K562 (cell line): ENCODE results near the gene IRF2BP2. TPM values are rescaled to one million over a fixed set of nuclear protein-coding genes. Genes with fewer than 3 reads are reported as not detected.

Source experiments
- ATAC-seq: fragments of 200-7000 bp; cut with Tn5 transposase; 3 replicates; pipeline ENCODE4 v1.9.1; 2020; ENCODE audit warnings: moderate library complexity
- BruUV-seq: library from RNA; stranded (reverse); fragments of 400-500 nt; replicated peaks from 2 replicates; lab custom pipeline; 2021; lab: Mats Ljungman, UMichigan
- CTCF ChIA-PET: fragments of 300-600 bp; formaldehyde crosslinking; extraction: SDS; loops from one replicate; lab custom pipeline; 2021; ENCODE audit warnings: low intra/inter-chr PET ratio; lab: Yijun Ruan, JAX
- POLR2A ChIA-PET: fragments of 300-600, 350-650 bp; sonication (Branson Sonifier 250); formaldehyde crosslinking; extraction: SDS; loops from one replicate; lab custom pipeline; 2021; ENCODE audit warnings: antibody characterized with exemption, inconsistent platforms; lab: Yijun Ruan, JAX
- DNase-seq, 4 experiments: peaks; one replicate each; pipeline versions ENCODE4 v3.0.0 to v3.0.0-alpha.2; 2011 to 2018; ENCODE audit warnings: low spot score in 3 of 4, mixed read lengths in 3 of 4; ENCODE audit errors: extremely low read depth in 1 of 4
- FAIRE-seq: peaks from 2 replicates; lab custom pipeline; 2011; peaks lifted over from hg19 to GRCh38; lab: Jason Lieb, UNC
- H2AFZ ChIP-seq: 2 replicates; pipeline ENCODE4 v1.6.0; 2011; ENCODE audit warnings: low read depth, low read length, control low read depth, inconsistent platforms
- H3K27ac ChIP-seq: fragments of 200-600 bp; 3 replicates; pipeline ENCODE4 v1.8.0; 2011; ENCODE audit warnings: low read depth, mild to moderate bottlenecking, control low read depth, inconsistent platforms, low read length, moderate library complexity, mixed read lengths; ENCODE audit errors: extremely low read depth
- H3K27me3 ChIP-seq, 2 experiments: fragments of 300-600 bp in 1 of 2; 2 replicates in 1 of 2; 3 replicates in 1 of 2; pipeline versions ENCODE4 v1.6.0 to v1.8.0; 2011; ENCODE audit warnings: inconsistent platforms in 2 of 2, low read length in 2 of 2, mild to moderate bottlenecking in 1 of 2, mixed read lengths in 1 of 2, moderate library complexity in 1 of 2; ENCODE audit not compliant: control insufficient read depth in 2 of 2, insufficient read depth in 2 of 2
- H3K36me3 ChIP-seq: fragments of 300-600 bp; 3 replicates; pipeline ENCODE4 v1.8.0; 2011; ENCODE audit warnings: mild to moderate bottlenecking, low read length, inconsistent platforms; ENCODE audit not compliant: control insufficient read depth, insufficient read depth
- H3K4me1 ChIP-seq, 2 experiments: fragments of 200-600 bp in 1 of 2; replicated peaks in 1 of 2; 2 replicates in 1 of 2; 3 replicates in 1 of 2; pipeline versions ENCODE4 v1.5.1 to v1.8.0; 2011; ENCODE audit warnings: inconsistent platforms in 2 of 2, low read length in 2 of 2, mild to moderate bottlenecking in 1 of 2, mixed read lengths in 1 of 2, moderate library complexity in 1 of 2; ENCODE audit not compliant: control insufficient read depth in 2 of 2, insufficient read depth in 2 of 2
- H3K4me2 ChIP-seq: 2 replicates; pipeline ENCODE4 v1.6.1; 2011; ENCODE audit warnings: low read length, control low read depth, inconsistent platforms, mixed read lengths; ENCODE audit not compliant: insufficient read depth
- H3K4me3 ChIP-seq: fragments of 200-600 bp; sonication (generic), shearing (Covaris generic); 2 replicates; pipeline ENCODE4 v1.5.1; 2016; ENCODE audit warnings: control low read depth, inconsistent platforms
- H3K79me2 ChIP-seq: fragments of 200-600 bp; 3 replicates; pipeline ENCODE4 v1.8.0; 2011; ENCODE audit warnings: low read length, inconsistent platforms; ENCODE audit not compliant: control insufficient read depth, insufficient read depth
- H3K9ac ChIP-seq, 2 experiments: 2 replicates each; pipeline versions ENCODE4 v1.6.0 to v1.6.1; 2011; ENCODE audit warnings: low read depth in 2 of 2, low read length in 2 of 2, control low read depth in 1 of 2, inconsistent platforms in 1 of 2, mild to moderate bottlenecking in 1 of 2, mixed read lengths in 1 of 2; ENCODE audit not compliant: insufficient read depth in 1 of 2
- H3K9me1 ChIP-seq: one replicate; pipeline ENCODE4 v1.6.0; 2011; ENCODE audit warnings: inconsistent platforms, mild to moderate bottlenecking, low read length, moderate library complexity; ENCODE audit not compliant: control insufficient read depth, insufficient read depth
- H3K9me3 ChIP-seq: replicated peaks from 2 replicates; pipeline ENCODE4 v1.5.1; 2011; ENCODE audit warnings: low read depth, low read length, inconsistent platforms; ENCODE audit not compliant: control insufficient read depth, insufficient read depth
- H4K20me1 ChIP-seq: replicated peaks from 2 replicates; pipeline ENCODE4 v1.6.1; 2011; ENCODE audit warnings: low read length, inconsistent platforms, mixed read lengths; ENCODE audit not compliant: control insufficient read depth, insufficient read depth
- CEBPG ChIP-seq, 3 experiments: fragments of 200-800 bp in 1 of 3; sonication (Bioruptor generic) in 1 of 3; sonication (generic) in 1 of 3; formaldehyde crosslinking in 1 of 3; IDR thresholded peaks in 2 of 3; conservative IDR thresholded peaks in 1 of 3; 2 replicates each; pipeline versions ENCODE4 v1.6.1 to v1.8.0; 2016 to 2022; ENCODE audit warnings: missing compliant biosample characterization in 2 of 3, missing genetic modification characterization in 2 of 3, mild to moderate bottlenecking in 1 of 3, missing genetic modification reagents in 1 of 3
- ILF3 ChIP-seq: fragments of 450-650 bp; IDR thresholded peaks from 2 replicates; pipeline ENCODE4 v1.6.1; 2018; ENCODE audit warnings: antibody characterized with exemption, mild to moderate bottlenecking, moderate library complexity, borderline replicate concordance
- KLF6 ChIP-seq: fragments of 250-450 bp; sonication (Bioruptor Pico); IDR thresholded peaks from 2 replicates; pipeline ENCODE4 v1.4.0; 2020; ENCODE audit warnings: mild to moderate bottlenecking, moderate library complexity, borderline replicate concordance
- MAFF ChIP-seq: IDR thresholded peaks from 2 replicates; pipeline ENCODE4 v1.6.1; 2012; ENCODE audit warnings: low read length, improper control_type of control experiment
- POLR2AphosphoS2 ChIP-seq: IDR thresholded peaks from 2 replicates; pipeline ENCODE4 v1.6.1; 2012; ENCODE audit warnings: low read length, improper control_type of control experiment
- SIN3B ChIP-seq: fragments of 450-650 bp; IDR thresholded peaks from 2 replicates; pipeline ENCODE4 v1.6.1; 2017; ENCODE audit warnings: low read depth, mild to moderate bottlenecking, moderate library complexity
- ZNF316 ChIP-seq: fragments of 450-650 bp; IDR thresholded peaks from 2 replicates; pipeline ENCODE4 v1.6.1; 2016
- ZNF436 ChIP-seq: fragments of 250-450, 450-650 bp; sonication (Bioruptor Pico); formaldehyde crosslinking; IDR thresholded peaks from 2 replicates; pipeline ENCODE4 v1.7.0; 2020; ENCODE audit warnings: mild to moderate bottlenecking
- WGBS: fragments of 100-300 bp; shearing (Covaris generic); methylation state at CpG from one replicate; pipeline ENCODE4 v1.1.6; 2016; ENCODE audit warnings: low coverage, mixed read lengths; ENCODE audit not compliant: insufficient coverage; ENCODE audit errors: missing lambda C conversion rate; 5-methylcytosine and 5-hydroxymethylcytosine counted together
- in situ Hi-C: fragments of 300-500 bp; cut with MboI; formaldehyde crosslinking; loops from 4 replicates; pipeline ENCODE4 v1.15.0; 2018; ENCODE audit warnings: inconsistent platforms, mixed read lengths
- intact Hi-C: fragments of 100-400 bp; cut with micrococcal nuclease; formaldehyde crosslinking; loops from 2 replicates; pipeline ENCODE4 v1.14.2; 2022
- polyA plus RNA-seq, 8 experiments: library from polyadenylated mRNA; depleted of rRNA in 4 of 8; stranded (reverse) in 5 of 8; unstranded in 3 of 8; fragments of >200 nt; fragmentation: Nextera tagmentation in 2 of 8; fragmentation: Illumina TruSeq in 1 of 8; extraction: Ambion mirVana in 2 of 8; extraction: Trizol in 1 of 8; gene quantifications; 2 replicates each; pipeline versions ENCODE4 v1.2.1 to v1.2.3, GENCODE V29; 2011 to 2014; ENCODE audit warnings: inconsistent platforms in 1 of 8, missing spikeins in 1 of 8
- total RNA-seq, 7 experiments: library from RNA; depleted of rRNA in 6 of 7; stranded (reverse); fragments of >200 nt in 6 of 7; fragmentation: Illumina TruSeq in 2 of 7; extraction: Trizol in 2 of 7; gene quantifications; 2 replicates each; pipeline versions ENCODE4 v1.2.1 to v1.2.3, GENCODE V29; 2011 to 2021; ENCODE audit warnings: low replicate concordance in 1 of 7
- TF ChIP-seq, protein P1 (sequence below), 3 experiments: IDR thresholded peaks in 2 of 3; conservative IDR thresholded peaks in 1 of 3; 2 replicates each; pipeline ENCODE4 v1.5.1; 2011 to 2012; ENCODE audit warnings: low read length in 3 of 3, mild to moderate bottlenecking in 3 of 3, control low read depth in 2 of 3, improper control_type of control experiment in 1 of 3, inconsistent platforms in 1 of 3, low read depth in 1 of 3, mixed read lengths in 1 of 3, moderate library complexity in 1 of 3; ENCODE audit not compliant: insufficient read depth in 2 of 3
- TF ChIP-seq, protein P2 (sequence below): fragments of 250-450 bp; sonication (Bioruptor Pico); IDR thresholded peaks from 2 replicates; pipeline ENCODE4 v1.4.0; 2020; ENCODE audit warnings: mild to moderate bottlenecking, moderate library complexity
- TF ChIP-seq, protein P3 (sequence below): fragments of 250-450 bp; sonication (Bioruptor Pico); IDR thresholded peaks from 2 replicates; pipeline ENCODE4 v1.8.0; 2022; ENCODE audit warnings: inconsistent platforms, mild to moderate bottlenecking, moderate library complexity, borderline replicate concordance
- TF ChIP-seq, protein P4 (sequence below): fragments of 250-450 bp; sonication (Bioruptor Pico); IDR thresholded peaks from 2 replicates; pipeline ENCODE4 v1.5.0; 2021; ENCODE audit warnings: mild to moderate bottlenecking, borderline replicate concordance

The IRF2BP2 gene
- total and polyA plus RNA-seq, 9 of the 15 experiments (the other 6 are each of a cell fraction or from before 2014, with no cell fraction given), result 7.7 to 68.6 (median 22.1) TPM

DNA sequence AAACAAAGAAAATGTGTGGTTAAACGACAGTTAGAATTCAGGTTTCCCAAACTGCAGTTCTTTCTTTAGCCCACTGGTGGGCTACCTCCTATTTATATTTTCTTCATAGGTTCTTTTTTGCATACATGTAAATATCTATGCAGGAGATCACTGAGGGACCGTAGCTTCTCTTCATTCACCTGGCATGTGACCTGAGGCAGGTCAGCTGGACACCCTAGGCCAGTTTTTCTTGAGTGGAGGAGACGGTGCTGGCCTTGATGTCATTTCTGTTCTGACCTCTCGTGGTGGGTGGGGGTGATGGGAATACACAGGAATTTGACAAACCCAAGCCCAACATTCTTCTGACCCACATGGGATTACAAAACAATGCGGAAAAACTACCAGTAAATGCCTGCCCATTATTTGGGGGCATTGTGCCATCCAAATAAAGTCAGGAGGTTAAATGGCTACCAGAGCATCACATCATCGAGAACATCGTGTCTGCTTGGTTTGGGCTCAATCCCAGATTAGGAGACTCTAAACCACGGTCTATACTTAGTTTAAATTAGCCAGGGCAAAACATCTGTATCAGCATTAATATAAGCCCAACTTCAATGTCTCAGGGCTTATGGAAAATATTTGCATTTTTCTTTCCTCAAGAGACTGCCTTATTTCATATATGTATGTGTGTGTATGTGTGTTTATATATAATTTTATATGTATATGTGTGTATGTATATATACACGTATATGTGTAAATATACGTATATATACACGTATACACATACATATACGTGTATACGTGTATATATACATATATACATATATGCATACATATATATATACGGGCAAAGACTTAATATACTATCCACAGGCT is 7.4 kb upstream of the IRF2BP2 start:
- H2AFZ ChIP-seq, result 0 out of 2 replicates have a peak overlapping the region, but pooled peaks have one; percentile 0
- H3K9ac ChIP-seq, result no peak overlapping the region
- 64% methylated on average over 14 of the region's 14 CpGs for WGBS
- no peaks in the 10 kb centered on the region for H3K27me3 ChIP-seq
- H3K9me3 ChIP-seq, result no peaks in the 10 kb centered on the region
- no peaks in the 10 kb centered on the region for H3K36me3 ChIP-seq
- intact Hi-C loops (no loop called here), in situ Hi-C loops (loop anchor here (10.0 kb wide), 1 partner anchor 107 kb away; no protein-coding TSS in a partner anchor)
- ChIA-PET POLR2A (interaction anchor here (1.6 kb wide), 1 partner anchor 13 kb away, joined by 10 read pairs; no protein-coding TSS in a partner anchor), CTCF (interaction anchor here (0.6 to 1.1 kb wide), 2 partner anchors 100 to 111 kb away, joined by 3 read pairs; no protein-coding TSS in a partner anchor)
- no peaks in the 10 kb centered on the region for H3K9me1 ChIP-seq
- H3K4me3 ChIP-seq, result no peak overlapping the region
- peaks cover 14 to 21% of the 10 kb centered on the region in 2 experiments for H3K4me1 ChIP-seq
- ATAC-seq, result no peak
- no peaks in the 10 kb centered on the region for H4K20me1 ChIP-seq
- no peak overlapping the region for H3K27ac ChIP-seq
- H3K4me2 ChIP-seq, result no peak overlapping the region
- BruUV-seq, result no TSS peak
- no peaks in the 10 kb centered on the region for H3K79me2 ChIP-seq
- FAIRE-seq, result no peak
- no peak for DNase-seq
- TF ChIP-seq, protein P1, sequence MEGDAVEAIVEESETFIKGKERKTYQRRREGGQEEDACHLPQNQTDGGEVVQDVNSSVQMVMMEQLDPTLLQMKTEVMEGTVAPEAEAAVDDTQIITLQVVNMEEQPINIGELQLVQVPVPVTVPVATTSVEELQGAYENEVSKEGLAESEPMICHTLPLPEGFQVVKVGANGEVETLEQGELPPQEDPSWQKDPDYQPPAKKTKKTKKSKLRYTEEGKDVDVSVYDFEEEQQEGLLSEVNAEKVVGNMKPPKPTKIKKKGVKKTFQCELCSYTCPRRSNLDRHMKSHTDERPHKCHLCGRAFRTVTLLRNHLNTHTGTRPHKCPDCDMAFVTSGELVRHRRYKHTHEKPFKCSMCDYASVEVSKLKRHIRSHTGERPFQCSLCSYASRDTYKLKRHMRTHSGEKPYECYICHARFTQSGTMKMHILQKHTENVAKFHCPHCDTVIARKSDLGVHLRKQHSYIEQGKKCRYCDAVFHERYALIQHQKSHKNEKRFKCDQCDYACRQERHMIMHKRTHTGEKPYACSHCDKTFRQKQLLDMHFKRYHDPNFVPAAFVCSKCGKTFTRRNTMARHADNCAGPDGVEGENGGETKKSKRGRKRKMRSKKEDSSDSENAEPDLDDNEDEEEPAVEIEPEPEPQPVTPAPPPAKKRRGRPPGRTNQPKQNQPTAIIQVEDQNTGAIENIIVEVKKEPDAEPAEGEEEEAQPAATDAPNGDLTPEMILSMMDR (IDR thresholded peaks at IDR 0.05 in 2 of 3, conservative IDR thresholded peaks at IDR 0.05 in 1 of 3; ENCODE audit: insufficient read depth in 2 of 3, low read depth in 1 of 3, low read length in 3 of 3), result peak in 2 of 3 experiments; percentile 40 to 48; a peak in 4 of 6 replicates
- TF ChIP-seq CEBPG (CRISPR knock-in tag; IDR thresholded peaks at IDR 0.05) (no peak), CEBPG (tag; conservative IDR thresholded peaks at IDR 0.05 in 1 of 2, IDR thresholded peaks at IDR 0.05 in 1 of 2) (peak in 1 of 2 experiments; percentile 16; a peak in 1 of 4 replicates), ZNF316 (peak; percentile 88), MAFF (peak; percentile 67), ZNF436 (CRISPR knock-in tag) (no peak), ILF3 (no peak), SIN3B (no peak), KLF6 (CRISPR knock-in tag) (0 out of 2 replicates have a peak, but pooled peaks have one; percentile 54), POLR2AphosphoS2 (no peak)
- TF ChIP-seq, protein P2, sequence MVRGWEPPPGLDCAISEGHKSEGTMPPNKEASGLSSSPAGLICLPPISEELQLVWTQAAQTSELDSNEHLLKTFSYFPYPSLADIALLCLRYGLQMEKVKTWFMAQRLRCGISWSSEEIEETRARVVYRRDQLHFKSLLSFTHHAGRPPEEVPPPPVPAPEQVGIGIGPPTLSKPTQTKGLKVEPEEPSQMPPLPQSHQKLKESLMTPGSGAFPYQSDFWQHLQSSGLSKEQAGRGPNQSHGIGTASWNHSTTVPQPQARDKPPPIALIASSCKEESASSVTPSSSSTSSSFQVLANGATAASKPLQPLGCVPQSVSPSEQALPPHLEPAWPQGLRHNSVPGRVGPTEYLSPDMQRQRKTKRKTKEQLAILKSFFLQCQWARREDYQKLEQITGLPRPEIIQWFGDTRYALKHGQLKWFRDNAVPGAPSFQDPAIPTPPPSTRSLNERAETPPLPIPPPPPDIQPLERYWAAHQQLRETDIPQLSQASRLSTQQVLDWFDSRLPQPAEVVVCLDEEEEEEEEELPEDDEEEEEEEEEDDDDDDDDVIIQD, result peak; percentile 91; the same call in 1 of the 2 replicates
- TF ChIP-seq, protein P3, sequence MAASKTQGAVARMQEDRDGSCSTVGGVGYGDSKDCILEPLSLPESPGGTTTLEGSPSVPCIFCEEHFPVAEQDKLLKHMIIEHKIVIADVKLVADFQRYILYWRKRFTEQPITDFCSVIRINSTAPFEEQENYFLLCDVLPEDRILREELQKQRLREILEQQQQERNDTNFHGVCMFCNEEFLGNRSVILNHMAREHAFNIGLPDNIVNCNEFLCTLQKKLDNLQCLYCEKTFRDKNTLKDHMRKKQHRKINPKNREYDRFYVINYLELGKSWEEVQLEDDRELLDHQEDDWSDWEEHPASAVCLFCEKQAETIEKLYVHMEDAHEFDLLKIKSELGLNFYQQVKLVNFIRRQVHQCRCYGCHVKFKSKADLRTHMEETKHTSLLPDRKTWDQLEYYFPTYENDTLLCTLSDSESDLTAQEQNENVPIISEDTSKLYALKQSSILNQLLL (CRISPR knock-in tag), result peak; percentile 99
- TF ChIP-seq, protein P4, sequence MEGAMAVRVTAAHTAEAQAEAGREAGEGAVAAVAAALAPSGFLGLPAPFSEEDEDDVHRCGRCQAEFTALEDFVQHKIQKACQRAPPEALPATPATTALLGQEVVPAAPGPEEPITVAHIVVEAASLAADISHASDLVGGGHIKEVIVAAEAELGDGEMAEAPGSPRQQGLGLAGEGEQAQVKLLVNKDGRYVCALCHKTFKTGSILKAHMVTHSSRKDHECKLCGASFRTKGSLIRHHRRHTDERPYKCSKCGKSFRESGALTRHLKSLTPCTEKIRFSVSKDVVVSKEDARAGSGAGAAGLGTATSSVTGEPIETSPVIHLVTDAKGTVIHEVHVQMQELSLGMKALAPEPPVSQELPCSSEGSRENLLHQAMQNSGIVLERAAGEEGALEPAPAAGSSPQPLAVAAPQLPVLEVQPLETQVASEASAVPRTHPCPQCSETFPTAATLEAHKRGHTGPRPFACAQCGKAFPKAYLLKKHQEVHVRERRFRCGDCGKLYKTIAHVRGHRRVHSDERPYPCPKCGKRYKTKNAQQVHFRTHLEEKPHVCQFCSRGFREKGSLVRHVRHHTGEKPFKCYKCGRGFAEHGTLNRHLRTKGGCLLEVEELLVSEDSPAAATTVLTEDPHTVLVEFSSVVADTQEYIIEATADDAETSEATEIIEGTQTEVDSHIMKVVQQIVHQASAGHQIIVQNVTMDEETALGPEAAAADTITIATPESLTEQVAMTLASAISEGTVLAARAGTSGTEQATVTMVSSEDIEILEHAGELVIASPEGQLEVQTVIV (CRISPR knock-in tag), result peak; percentile 77; the same call in 1 of the 2 replicates
